Astrocyte (in vitro differentiated cells and primary cell): ENCODE measurements around the gene FOXJ1. TPM values are rescaled to one million over a fixed set of nuclear protein-coding genes. Genes with fewer than 3 reads are reported as not detected.

Experiments
- DNase-seq: peaks from one replicate; pipeline ENCODE4 v3.0.0-alpha.2; 2010; ENCODE audit warnings: low read depth
- FAIRE-seq: peaks from 2 replicates; lab custom pipeline; 2011; peaks lifted over from hg19 to GRCh38; lab: Jason Lieb, UNC
- H2AFZ ChIP-seq: 2 replicates; pipeline ENCODE4 v1.6.0; 2012; ENCODE audit warnings: low read depth, low read length, inconsistent platforms
- H3K27ac ChIP-seq: 2 replicates; pipeline ENCODE4 v1.5.1; 2011; ENCODE audit warnings: low read depth, low read length, inconsistent platforms
- H3K27me3 ChIP-seq: 2 replicates; pipeline ENCODE4 v1.6.0; 2011; ENCODE audit warnings: low read length, inconsistent platforms; ENCODE audit not compliant: insufficient read depth
- H3K36me3 ChIP-seq: 2 replicates; pipeline ENCODE4 v1.5.1; 2011; ENCODE audit warnings: low read length, inconsistent platforms; ENCODE audit not compliant: insufficient read depth
- H3K4me1 ChIP-seq: 2 replicates; pipeline ENCODE4 v1.5.1; 2011; ENCODE audit warnings: low read length, inconsistent platforms; ENCODE audit not compliant: insufficient read depth
- H3K4me2 ChIP-seq: 2 replicates; pipeline ENCODE4 v1.6.0; 2012; ENCODE audit warnings: low read length, inconsistent platforms
- H3K4me3 ChIP-seq: 2 replicates; pipeline ENCODE4 v1.5.1; 2011; ENCODE audit warnings: low read depth, mild to moderate bottlenecking, low read length, inconsistent platforms; ENCODE audit not compliant: insufficient read depth
- H3K79me2 ChIP-seq: 2 replicates; pipeline ENCODE4 v1.6.0; 2012; ENCODE audit warnings: mild to moderate bottlenecking, low read length, inconsistent platforms; ENCODE audit not compliant: insufficient read depth
- H3K9ac ChIP-seq: 2 replicates; pipeline ENCODE4 v1.6.0; 2012; ENCODE audit warnings: mild to moderate bottlenecking, low read length, inconsistent platforms
- H3K9me3 ChIP-seq: 2 replicates; pipeline ENCODE4 v1.5.1; 2012; ENCODE audit warnings: low read depth, mild to moderate bottlenecking, low read length, inconsistent platforms; ENCODE audit not compliant: insufficient read depth
- H4K20me1 ChIP-seq: 2 replicates; pipeline ENCODE4 v1.6.0; 2012; ENCODE audit warnings: low read length, inconsistent platforms; ENCODE audit not compliant: insufficient read depth
- H3K27ac Mint-ChIP-seq: one replicate; pipeline ENCODE4 v1.8.0; 2021; ENCODE audit warnings: mild to moderate bottlenecking, mixed read lengths; ENCODE audit not compliant: unreplicated experiment
- H3K27me3 Mint-ChIP-seq: one replicate; pipeline ENCODE4 v1.8.0; 2021; ENCODE audit warnings: low read depth, mixed read lengths; ENCODE audit not compliant: unreplicated experiment
- H3K36me3 Mint-ChIP-seq: one replicate; pipeline ENCODE4 v1.8.0; 2021; ENCODE audit warnings: low read depth, mixed read lengths; ENCODE audit not compliant: unreplicated experiment
- H3K4me1 Mint-ChIP-seq: one replicate; pipeline ENCODE4 v1.8.0; 2021; ENCODE audit warnings: low read depth, mixed read lengths; ENCODE audit not compliant: unreplicated experiment
- H3K4me3 Mint-ChIP-seq: one replicate; pipeline ENCODE4 v1.8.0; 2021; ENCODE audit warnings: mild to moderate bottlenecking, moderate library complexity, mixed read lengths; ENCODE audit not compliant: unreplicated experiment
- H3K9me3 Mint-ChIP-seq: one replicate; pipeline ENCODE4 v1.8.0; 2021; ENCODE audit warnings: mild to moderate bottlenecking, mixed read lengths; ENCODE audit not compliant: unreplicated experiment
- EZH2 ChIP-seq: IDR thresholded peaks from 2 replicates; pipeline ENCODE4 v1.6.1; 2012; ENCODE audit warnings: mild to moderate bottlenecking, low read length, inconsistent platforms; ENCODE audit not compliant: insufficient read depth
- total RNA-seq: library from RNA; stranded (reverse); gene quantifications from 2 replicates; pipeline ENCODE4 v1.2.1, GENCODE V29; 2021
- TF ChIP-seq, protein P1 (sequence below): IDR thresholded peaks from 2 replicates; pipeline ENCODE4 v1.5.1; 2011; ENCODE audit warnings: low read depth, mild to moderate bottlenecking, inconsistent platforms, low read length, moderate library complexity; ENCODE audit not compliant: insufficient read depth

FOXJ1 gene
- total RNA-seq, 1 donor from 2014 or later = 0.48 TPM

- no peaks in the 10 kb centered on the region for H3K4me1 Mint-ChIP-seq
- FAIRE-seq = no peak
- Histone ChIP-seq H2AFZ (no peak overlapping the region), H3K79me2 (no peaks in the 10 kb centered on the region), H3K27me3 (no peaks in the 10 kb centered on the region), H3K36me3 (no peaks in the 10 kb centered on the region), H3K4me3 (no peak overlapping the region), H3K27ac (no peak overlapping the region), H3K4me1 (no peaks in the 10 kb centered on the region), H3K9me3 (no peaks in the 10 kb centered on the region), H4K20me1 (no peaks in the 10 kb centered on the region), H3K9ac (no peak overlapping the region), H3K4me2 (no peak overlapping the region)
- DNase-seq = no peak
- H3K27ac Mint-ChIP-seq = no peak overlapping the region
- TF ChIP-seq, protein P1, sequence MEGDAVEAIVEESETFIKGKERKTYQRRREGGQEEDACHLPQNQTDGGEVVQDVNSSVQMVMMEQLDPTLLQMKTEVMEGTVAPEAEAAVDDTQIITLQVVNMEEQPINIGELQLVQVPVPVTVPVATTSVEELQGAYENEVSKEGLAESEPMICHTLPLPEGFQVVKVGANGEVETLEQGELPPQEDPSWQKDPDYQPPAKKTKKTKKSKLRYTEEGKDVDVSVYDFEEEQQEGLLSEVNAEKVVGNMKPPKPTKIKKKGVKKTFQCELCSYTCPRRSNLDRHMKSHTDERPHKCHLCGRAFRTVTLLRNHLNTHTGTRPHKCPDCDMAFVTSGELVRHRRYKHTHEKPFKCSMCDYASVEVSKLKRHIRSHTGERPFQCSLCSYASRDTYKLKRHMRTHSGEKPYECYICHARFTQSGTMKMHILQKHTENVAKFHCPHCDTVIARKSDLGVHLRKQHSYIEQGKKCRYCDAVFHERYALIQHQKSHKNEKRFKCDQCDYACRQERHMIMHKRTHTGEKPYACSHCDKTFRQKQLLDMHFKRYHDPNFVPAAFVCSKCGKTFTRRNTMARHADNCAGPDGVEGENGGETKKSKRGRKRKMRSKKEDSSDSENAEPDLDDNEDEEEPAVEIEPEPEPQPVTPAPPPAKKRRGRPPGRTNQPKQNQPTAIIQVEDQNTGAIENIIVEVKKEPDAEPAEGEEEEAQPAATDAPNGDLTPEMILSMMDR = no peak
- peaks cover 4% of the 10 kb centered on the region for H3K27me3 Mint-ChIP-seq
- H3K9me3 Mint-ChIP-seq = no peaks in the 10 kb centered on the region
- H3K4me3 Mint-ChIP-seq = no peak overlapping the region
- no peaks in the 10 kb centered on the region for H3K36me3 Mint-ChIP-seq
Observed at GRCh38 chr17:76173474-76173873, 32.4 kb upstream of the FOXJ1 start.

DNA sequence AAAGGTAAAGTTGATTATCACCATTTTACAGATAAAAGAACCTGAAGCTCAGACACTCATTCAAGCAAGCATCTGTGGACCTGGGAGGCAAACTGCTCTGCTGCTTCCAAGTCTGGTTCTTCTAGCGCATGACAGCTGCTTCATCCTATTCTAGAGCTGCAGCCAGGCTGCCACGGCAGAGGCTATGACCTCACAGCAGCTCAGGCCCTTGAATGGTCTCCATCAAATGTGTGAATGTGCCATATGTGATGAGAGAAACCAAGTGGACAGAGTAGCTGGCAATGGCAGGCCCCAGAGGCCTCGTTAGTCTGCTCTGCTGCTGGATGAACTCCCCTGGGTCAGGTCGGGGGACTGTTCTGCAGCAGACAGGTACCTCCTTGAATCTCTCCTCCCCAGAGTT lies 30.7 kb upstream of the FOXJ1 start:
- Histone ChIP-seq H3K9me3 (no peaks in the 10 kb centered on the region), H4K20me1 (no peaks in the 10 kb centered on the region), H3K79me2 (no peaks in the 10 kb centered on the region), H3K9ac (no peak overlapping the region), H3K4me2 (no peak overlapping the region), H3K36me3 (no peaks in the 10 kb centered on the region), H3K4me3 (no peak overlapping the region), H3K4me1 (no peaks in the 10 kb centered on the region), H3K27me3 (no peaks in the 10 kb centered on the region), H3K27ac (no peak overlapping the region), H2AFZ (no peak overlapping the region)
- Mint-ChIP-seq H3K27me3 (peaks cover 4% of the 10 kb centered on the region), H3K27ac (no peak overlapping the region), H3K9me3 (no peaks in the 10 kb centered on the region), H3K36me3 (no peaks in the 10 kb centered on the region), H3K4me3 (no peak overlapping the region), H3K4me1 (no peaks in the 10 kb centered on the region)
- no peak for TF ChIP-seq EZH2
- TF ChIP-seq, protein P1 = no peak
- DNase-seq (no peak), FAIRE-seq (no peak)

GRCh38 chr17:76170114-76170513 lies 29.1 kb upstream of the FOXJ1 start:
- Histone ChIP-seq H3K36me3 (no peaks in the 10 kb centered on the region), H3K9ac (no peak overlapping the region), H4K20me1 (no peaks in the 10 kb centered on the region), H3K4me3 (no peak overlapping the region), H3K4me1 (no peaks in the 10 kb centered on the region), H3K4me2 (no peak overlapping the region), H3K79me2 (no peaks in the 10 kb centered on the region), H3K27ac (no peak overlapping the region), H2AFZ (no peak overlapping the region), H3K9me3 (no peaks in the 10 kb centered on the region), H3K27me3 (no peaks in the 10 kb centered on the region)
- no peak for DNase-seq
- H3K4me1 Mint-ChIP-seq = no peaks in the 10 kb centered on the region
- TF ChIP-seq EZH2 = no peak
- TF ChIP-seq, protein P1 = no peak
- H3K27ac Mint-ChIP-seq = no peak overlapping the region
- H3K4me3 Mint-ChIP-seq = no peak overlapping the region
- no peak for FAIRE-seq
- H3K9me3 Mint-ChIP-seq = no peaks in the 10 kb centered on the region
- H3K27me3 Mint-ChIP-seq = peaks cover 2% of the 10 kb centered on the region
- H3K36me3 Mint-ChIP-seq = no peaks in the 10 kb centered on the region
